NCI-H82 treated with DMSO at 0.1 percent for 48 hours (cell line): ENCODE measurements around the gene PSEN1.

Experiments used
- DNase-seq: peaks from one replicate; lab custom pipeline; 2025; ENCODE audit not compliant: unreplicated experiment; lab: John Stamatoyannopoulos, UW

The PSEN1 gene

DNA sequence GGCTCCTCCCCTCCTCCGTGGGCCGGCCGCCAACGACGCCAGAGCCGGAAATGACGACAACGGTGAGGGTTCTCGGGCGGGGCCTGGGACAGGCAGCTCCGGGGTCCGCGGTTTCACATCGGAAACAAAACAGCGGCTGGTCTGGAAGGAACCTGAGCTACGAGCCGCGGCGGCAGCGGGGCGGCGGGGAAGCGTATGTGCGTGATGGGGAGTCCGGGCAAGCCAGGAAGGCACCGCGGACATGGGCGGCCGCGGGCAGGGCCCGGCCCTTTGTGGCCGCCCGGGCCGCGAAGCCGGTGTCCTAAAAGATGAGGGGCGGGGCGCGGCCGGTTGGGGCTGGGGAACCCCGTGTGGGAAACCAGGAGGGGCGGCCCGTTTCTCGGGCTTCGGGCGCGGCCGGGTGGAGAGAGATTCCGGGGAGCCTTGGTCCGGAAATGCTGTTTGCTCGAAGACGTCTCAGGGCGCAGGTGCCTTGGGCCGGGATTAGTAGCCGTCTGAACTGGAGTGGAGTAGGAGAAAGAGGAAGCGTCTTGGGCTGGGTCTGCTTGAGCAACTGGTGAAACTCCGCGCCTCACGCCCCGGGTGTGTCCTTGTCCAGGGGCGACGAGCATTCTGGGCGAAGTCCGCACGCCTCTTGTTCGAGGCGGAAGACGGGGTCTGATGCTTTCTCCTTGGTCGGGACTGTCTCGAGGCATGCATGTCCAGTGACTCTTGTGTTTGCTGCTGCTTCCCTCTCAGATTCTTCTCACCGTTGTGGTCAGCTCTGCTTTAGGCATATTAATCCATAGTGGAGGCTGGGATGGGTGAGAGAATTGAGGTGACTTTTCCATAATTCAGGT, at the start of gene PSEN1:
Gene PSEN1 (plus strand): TSS at position 121 of the 839 bp plus-strand sequence. CDS start 11,513 bp downstream, outside the sequence.
- peak; percentile 63 for DNase-seq

- no peak for DNase-seq
These were observed 45.3 kb upstream of the PSEN1 start for GRCh38 chr14:73091044-73091443.

DNA sequence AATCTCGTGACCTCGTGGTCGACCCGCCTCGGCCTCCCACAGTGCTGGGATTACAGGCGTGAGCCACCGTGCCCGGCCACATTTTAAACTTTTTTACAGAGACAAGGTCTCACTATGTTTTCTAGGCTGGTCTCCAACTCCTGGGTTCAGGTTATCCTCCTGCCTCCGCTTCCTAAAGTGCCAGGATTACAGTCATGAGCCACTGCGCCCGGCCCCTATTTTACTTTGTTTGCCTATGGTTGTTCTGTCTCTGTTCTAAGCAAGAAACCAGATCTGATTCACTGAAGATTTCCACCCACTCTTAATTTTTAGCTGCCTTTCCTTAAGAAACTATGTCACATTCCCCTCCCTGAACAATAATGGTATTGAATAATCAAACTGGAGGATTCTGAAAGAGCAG, 38.9 kb upstream of the PSEN1 start:
- no peak for DNase-seq

DNA sequence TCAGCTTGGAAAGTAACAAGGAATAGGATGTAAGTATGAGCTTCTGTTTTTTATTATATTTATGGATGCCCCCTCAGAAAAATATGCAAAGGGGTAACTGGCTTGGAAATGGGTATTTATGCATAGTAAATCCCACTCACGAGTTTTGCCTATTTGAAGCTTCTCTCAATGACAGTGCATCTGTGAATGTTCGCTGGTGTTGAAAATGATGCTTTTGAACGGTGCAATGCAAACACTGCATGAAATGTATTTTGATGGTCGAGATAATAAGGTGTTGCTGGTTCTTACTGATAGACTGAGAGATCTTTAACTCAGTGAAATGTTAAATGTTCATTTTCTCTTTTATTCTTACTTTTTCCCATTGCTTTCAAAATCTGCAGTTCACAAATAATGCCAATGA, 36.0 kb upstream of the PSEN1 start:
- no peak for DNase-seq

DNA sequence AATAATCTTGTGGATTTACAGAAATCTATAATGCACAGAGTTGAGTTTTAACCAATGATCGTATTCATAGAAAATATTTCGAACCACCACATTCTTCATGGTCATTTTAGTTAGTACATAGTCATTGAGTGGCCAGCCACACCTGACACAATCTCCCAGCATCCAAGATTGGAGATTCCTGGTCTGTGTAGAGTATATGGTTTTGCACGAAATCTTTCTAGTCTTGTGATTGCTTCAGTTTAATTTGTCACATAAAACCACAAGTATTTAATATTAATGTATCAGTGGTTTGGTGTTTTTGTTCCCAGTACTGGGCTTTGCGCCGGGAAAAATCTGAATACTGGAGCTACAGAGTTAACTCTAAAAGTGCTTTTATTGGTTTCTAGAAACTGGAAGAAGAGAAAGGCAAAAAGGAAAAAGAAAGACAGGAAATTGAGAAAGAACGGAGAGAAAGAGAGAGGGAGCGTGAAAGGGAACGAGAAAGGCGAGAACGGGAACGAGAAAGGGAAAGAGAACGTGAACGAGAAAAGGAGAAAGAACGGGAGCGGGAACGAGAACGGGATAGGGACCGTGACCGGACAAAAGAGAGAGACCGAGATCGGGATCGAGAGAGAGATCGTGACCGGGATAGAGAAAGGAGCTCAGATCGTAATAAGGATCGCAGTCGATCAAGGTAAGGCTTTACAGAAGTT, 33.4 kb upstream of the PSEN1 start:
- no peak for DNase-seq

GRCh38 chr14:73105050-73105449, 31.3 kb upstream of the PSEN1 start:
- no peak for DNase-seq

DNA sequence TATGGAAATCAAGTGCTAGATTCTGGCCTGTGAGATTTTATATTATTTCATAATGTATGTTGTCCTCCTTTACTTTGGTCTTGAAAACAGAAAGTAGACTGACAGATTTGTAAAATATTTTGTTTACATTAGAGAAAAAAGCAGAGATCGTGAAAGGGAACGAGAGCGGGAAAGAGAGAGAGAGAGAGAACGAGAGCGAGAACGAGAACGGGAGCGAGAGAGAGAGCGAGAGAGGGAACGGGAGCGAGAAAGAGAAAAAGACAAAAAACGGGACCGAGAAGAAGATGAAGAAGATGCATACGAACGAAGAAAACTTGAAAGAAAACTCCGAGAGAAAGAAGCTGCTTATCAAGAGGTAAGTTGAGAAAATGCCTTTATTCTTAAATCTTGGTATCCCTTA, 30.6 kb upstream of the PSEN1 start:
- DNase-seq, result no peak

DNA sequence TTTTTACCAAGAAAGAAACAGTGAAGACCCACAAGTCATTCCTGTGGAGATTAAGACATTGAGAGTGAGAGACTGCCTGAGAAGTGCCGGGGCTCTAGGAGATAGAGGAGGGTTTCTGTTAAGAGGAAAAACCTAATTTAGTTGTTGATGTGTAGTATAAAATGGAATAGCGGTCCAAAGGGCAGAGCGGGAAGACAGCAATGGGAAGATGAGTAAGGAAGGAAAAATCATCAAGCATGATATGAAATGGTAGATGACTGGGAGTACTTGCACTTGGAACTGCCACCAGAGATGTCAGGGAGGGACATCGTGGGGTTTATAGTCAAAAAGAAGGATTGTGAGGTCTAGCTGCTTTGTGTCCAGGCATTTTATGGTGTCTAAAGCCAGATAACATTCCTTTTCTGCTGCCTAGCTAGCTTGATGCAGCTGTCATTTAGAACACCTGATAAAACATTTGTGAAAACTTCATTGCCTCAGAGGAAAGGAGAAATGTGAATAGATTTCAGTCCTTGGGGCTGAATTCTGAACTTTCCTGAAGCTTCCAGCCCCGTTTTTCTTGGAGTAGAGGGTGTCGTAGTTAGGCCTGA, 20.1 kb upstream of the PSEN1 start:
- DNase-seq, result no peak

- no peak for DNase-seq
These were observed 12.0 kb upstream of the PSEN1 start for GRCh38 chr14:73124180-73124894.

GRCh38 chr14:73125169-73125588, 11.1 kb upstream of the PSEN1 start:
- DNase-seq, result no peak

DNA sequence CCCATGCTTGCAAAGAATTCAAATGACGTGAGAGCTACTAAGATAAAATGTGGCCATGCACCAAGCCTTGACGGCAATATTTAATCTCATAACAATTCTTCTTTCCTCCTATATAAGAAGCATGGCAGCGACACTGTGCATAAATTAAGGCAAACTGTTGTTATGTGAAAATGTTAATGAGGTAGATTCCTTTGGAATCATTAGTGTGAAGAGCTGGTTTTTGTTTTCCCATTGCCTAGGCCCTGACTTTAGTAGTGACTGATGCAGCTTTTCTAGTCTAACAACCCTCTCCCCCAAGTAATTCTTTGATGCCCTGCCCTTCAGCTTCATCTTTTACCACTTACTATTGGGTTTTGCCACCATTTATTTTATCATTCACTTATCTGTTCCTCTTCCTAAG, 10.6 kb upstream of the PSEN1 start:
- no peak for DNase-seq

- no peak for DNase-seq
These were observed 2.5 kb upstream of the PSEN1 start for GRCh38 chr14:73133795-73134194.

DNA sequence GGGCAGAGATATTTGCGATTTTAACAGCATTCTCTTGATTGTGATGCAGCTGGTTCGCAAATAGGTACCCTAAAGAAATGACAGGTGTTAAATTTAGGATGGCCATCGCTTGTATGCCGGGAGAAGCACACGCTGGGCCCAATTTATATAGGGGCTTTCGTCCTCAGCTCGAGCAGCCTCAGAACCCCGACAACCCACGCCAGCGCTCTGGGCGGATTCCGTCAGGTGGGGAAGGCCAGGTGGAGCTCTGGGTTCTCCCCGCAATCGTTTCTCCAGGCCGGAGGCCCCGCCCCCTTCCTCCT, 271 bp upstream of the PSEN1 start:
- no peak for DNase-seq

GRCh38 chr14:73140811-73141323, 4.6 kb downstream of the PSEN1 start:
- no peak for DNase-seq

DNA sequence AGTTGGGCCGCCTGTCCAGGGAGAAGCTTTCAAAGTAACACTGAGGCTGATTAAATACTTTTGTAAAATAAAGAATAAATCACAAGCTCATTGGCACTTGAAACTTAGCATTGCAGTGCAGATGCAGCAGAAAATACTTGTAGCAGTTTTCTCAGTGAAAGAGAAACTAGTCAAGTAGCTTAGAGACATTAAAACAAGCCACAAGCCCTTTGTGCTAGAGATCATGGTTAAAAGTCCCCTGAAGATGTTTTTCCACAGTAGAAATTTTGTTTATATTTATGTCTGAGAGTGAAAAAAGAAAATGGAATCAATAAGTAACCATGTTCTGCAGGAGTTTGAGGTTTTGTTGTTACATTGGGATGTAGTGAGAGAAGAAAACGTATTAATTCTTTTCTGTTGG, 5.9 kb downstream of the PSEN1 start:
- DNase-seq, result no peak

DNA sequence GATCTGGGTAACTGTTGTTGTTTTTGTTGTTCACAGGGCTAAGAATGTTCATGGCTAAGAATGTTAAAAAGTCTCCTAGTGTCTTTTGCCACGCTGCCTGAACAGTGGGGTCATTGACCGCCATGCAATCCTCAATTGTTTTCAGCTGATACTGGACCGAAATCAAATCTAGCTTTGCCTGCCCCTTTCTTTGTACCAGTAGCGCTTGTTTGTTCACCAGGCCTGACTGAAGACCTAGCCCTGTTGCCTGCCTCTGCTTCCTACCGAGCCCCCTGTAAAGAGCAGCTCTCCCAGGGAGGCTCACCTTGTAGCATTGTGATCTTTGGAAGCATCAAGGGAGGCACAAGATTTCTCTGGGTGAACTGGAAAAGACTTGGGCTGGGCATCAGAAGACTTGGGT, 6.7 kb downstream of the PSEN1 start:
- no peak for DNase-seq

GRCh38 chr14:73143617-73144016, 7.3 kb downstream of the PSEN1 start:
- no peak for DNase-seq

- no peak for DNase-seq
These were observed 9.1 kb downstream of the PSEN1 start for GRCh38 chr14:73145371-73145770.

- no peak for DNase-seq
These were observed 9.8 kb downstream of the PSEN1 start for GRCh38 chr14:73146111-73146510.

DNA sequence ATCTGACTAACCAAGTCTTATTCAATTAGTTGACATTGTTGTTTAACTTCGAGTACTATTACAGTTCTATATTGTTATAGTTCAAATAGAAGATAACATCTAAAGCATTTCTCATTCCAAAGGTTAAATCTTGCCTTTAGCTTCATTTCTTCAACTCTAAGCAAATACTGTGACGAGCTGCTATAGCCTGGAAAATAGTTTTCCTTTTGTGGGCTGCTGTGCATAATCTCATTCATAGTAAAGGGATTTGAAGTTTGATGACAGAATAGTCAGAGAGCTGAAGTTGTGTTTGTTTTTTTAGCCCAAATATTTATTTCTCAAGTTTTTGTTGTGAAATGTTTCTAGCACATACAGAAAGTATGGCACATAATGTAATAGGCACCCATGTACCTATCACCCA, 13.4 kb downstream of the PSEN1 start:
- no peak for DNase-seq

DNA sequence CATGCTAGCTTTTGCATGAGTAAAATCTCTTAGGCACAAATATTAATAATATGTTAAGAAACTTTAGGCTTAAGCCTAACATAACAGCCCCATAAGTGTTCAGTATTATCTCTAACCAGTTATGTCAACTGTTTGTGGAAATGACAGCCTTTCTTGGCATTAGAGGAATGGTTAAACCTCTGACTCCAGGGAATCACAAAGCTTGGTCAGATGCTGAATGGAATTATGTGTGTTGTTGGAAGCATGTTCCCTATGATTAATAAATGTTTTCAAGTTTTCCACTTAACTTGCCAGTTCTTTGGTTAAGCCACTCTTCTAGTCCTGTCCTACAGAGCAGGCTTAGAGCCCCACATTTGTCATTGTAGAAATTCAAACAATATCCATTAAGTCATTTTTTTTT, 17.0 kb downstream of the PSEN1 start:
- no peak for DNase-seq
